Measurements from ENCODE around the gene SERP2. TPM values are rescaled to one million over a fixed set of nuclear protein-coding genes. Genes with fewer than 3 reads are reported as not detected.

SERP2 gene
- total and polyA plus RNA-seq, 10 of the 15 experiments (the other 5 are each of a cell fraction or from before 2014, with no cell fraction given) = not detected

GRCh38 chr13:44368062-44368591 lies 5.5 kb upstream of the SERP2 start:
- RAD21 ChIA-PET (ENCODE audit: unreplicated experiment) = no interaction called here
- CTCF ChIA-PET = no interaction called here

More at GRCh38 chr13:44368062-44368591, 5.5 kb upstream of the SERP2 start:
- H3K9me3 ChIP-seq (replicated peaks; ENCODE audit: control insufficient read depth, insufficient read depth, low read length) = no peaks in the 10 kb centered on the region
- no peaks in the 10 kb centered on the region for H3K36me3 ChIP-seq (ENCODE audit: control insufficient read depth in 2 of 2, insufficient read depth in 2 of 2, low read length in 1 of 2)
- intact Hi-C loops (cut with micrococcal nuclease; ENCODE audit: unreplicated experiment) = no loop called here
- ATAC-seq (no peak), FAIRE-seq (no peak), DNase-seq (ENCODE audit: low read depth, low spot score) (no peak)
- in situ Hi-C loops (cut with MboI) = no loop called here
- H3K27me3 ChIP-seq (replicated peaks in 1 of 2; ENCODE audit: control insufficient read depth in 2 of 2, insufficient read depth in 2 of 2, low read length in 1 of 2) = peaks cover under 1 to 3% of the 10 kb centered on the region in 2 experiments; a peak in 3 of 4 replicates
- no peak overlapping the region for H2AFZ ChIP-seq (ENCODE audit: control insufficient read depth, low read depth, low read length)
- no peaks in the 10 kb centered on the region for H3K79me2 ChIP-seq (ENCODE audit: control insufficient read depth, insufficient read depth, low read length)
- no peaks in the 10 kb centered on the region for H4K20me1 ChIP-seq (ENCODE audit: control insufficient read depth, insufficient read depth)
- no peak overlapping the region for H3K4me2 ChIP-seq (ENCODE audit: control insufficient read depth, insufficient read depth)
- TF ChIP-seq MAX (IDR thresholded peaks at IDR 0.05; ENCODE audit: low read depth, low read length) (no peak), IKZF2 (IDR thresholded peaks at IDR 0.05) (no peak), CBFB (IDR thresholded peaks at IDR 0.05; ENCODE audit: low read depth) (no peak), SKIL (IDR thresholded peaks at IDR 0.05; ENCODE audit: low read depth, poor library complexity, severe bottlenecking) (no peak), ATF2 (IDR thresholded peaks at IDR 0.05; ENCODE audit: low read length) (no peak), HDAC6 (IDR thresholded peaks at IDR 0.05; ENCODE audit: unreplicated experiment) (no peak), MEF2A (IDR thresholded peaks at IDR 0.05; ENCODE audit: insufficient read depth, low read depth, low read length) (no peak), SREBF1 (IDR thresholded peaks at IDR 0.05; ENCODE audit: low read length) (no peak), RCOR1 (conservative IDR thresholded peaks at IDR 0.05; ENCODE audit: low read depth, low read length) (no peak)
- H3K27ac ChIP-seq (ENCODE audit: control insufficient read depth, insufficient read depth) = no peak overlapping the region
- SMC1A ChIA-PET (ENCODE audit: uncharacterized antibody, unreplicated experiment) = interaction anchor here (0.7 kb wide), 1 partner anchor 16 kb away, joined by 3 read pairs; no protein-coding TSS in a partner anchor
- WGBS (ENCODE audit: insufficient coverage, insufficient replicate concordance, low lambda C conversion rate, missing lambda C conversion rate) = 20% methylated on average over 4 of the region's 6 CpGs
- no peak overlapping the region for H3K4me3 ChIP-seq
- POLR2A ChIA-PET = no interaction called here
- BruUV-seq (replicated peaks) = no TSS peak
- no peak overlapping the region for H3K9ac ChIP-seq (ENCODE audit: control insufficient read depth, insufficient read depth, low read length)
- no peaks in the 10 kb centered on the region for H3K4me1 ChIP-seq (ENCODE audit: control insufficient read depth, insufficient read depth, low read length)

Data from GM12878 (cell line).